Suprapubic skin (tissue), 4 donors: ENCODE data around the gene RETREG2.

Source experiments
- EP300 ChIP-seq: sonication (generic); formaldehyde crosslinking; IDR thresholded peaks from one replicate; pipeline ENCODE4 v1.6.1; 2017; ENCODE audit warnings: antibody characterized with exemption
- POLR2AphosphoS5 ChIP-seq, 3 donors: sonication (generic); formaldehyde crosslinking; IDR thresholded peaks; one replicate each; pipeline ENCODE4 v1.6.1; 2017; ENCODE audit warnings: antibody characterized with exemption in 3 of 3
- TF ChIP-seq, protein P1 (sequence below), 2 donors: fragments of 200-600 bp in 1 of 2; fragments of 450-650 bp in 1 of 2; sonication (generic) in 1 of 2; IDR thresholded peaks; one replicate each; pipeline ENCODE4 v1.5.1; 2016 to 2019; ENCODE audit warnings: antibody characterized with exemption in 2 of 2, mild to moderate bottlenecking in 1 of 2, moderate library complexity in 1 of 2

DNA sequence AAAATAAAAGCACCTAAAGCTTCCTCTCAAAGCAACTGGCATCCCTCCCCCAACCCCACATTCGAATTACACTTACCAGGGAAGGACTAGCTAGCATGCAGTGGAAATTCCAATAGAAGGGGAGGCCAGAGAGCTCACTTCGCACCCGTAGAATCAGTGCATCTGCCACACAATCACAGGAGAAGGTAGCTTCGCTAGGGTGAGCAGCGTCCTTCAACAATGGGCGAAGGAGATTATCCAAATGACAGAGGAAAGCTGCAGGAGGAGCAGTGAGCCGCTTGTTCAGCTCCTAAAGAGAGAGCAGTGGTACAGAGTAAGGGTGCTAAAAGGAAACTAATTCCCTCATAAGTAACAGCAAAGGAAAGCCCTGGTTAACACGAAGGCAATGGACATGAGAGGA is 20.7 kb upstream of the RETREG2 start:
- TF ChIP-seq, protein P1, sequence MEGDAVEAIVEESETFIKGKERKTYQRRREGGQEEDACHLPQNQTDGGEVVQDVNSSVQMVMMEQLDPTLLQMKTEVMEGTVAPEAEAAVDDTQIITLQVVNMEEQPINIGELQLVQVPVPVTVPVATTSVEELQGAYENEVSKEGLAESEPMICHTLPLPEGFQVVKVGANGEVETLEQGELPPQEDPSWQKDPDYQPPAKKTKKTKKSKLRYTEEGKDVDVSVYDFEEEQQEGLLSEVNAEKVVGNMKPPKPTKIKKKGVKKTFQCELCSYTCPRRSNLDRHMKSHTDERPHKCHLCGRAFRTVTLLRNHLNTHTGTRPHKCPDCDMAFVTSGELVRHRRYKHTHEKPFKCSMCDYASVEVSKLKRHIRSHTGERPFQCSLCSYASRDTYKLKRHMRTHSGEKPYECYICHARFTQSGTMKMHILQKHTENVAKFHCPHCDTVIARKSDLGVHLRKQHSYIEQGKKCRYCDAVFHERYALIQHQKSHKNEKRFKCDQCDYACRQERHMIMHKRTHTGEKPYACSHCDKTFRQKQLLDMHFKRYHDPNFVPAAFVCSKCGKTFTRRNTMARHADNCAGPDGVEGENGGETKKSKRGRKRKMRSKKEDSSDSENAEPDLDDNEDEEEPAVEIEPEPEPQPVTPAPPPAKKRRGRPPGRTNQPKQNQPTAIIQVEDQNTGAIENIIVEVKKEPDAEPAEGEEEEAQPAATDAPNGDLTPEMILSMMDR (IDR thresholded peaks at IDR 0.05): no peak
- TF ChIP-seq EP300 (no peak), POLR2AphosphoS5 (IDR thresholded peaks at IDR 0.05) (no peak)
